Kidney capillary endothelial cell (primary cell): ENCODE results near the gene KRTAP20-1.

Source experiments
- DNase-seq: peaks from one replicate; pipeline ENCODE4 v3.0.0-alpha.2; 2018; ENCODE audit warnings: low spot score

KRTAP20-1 gene

GRCh38 chr21:30646904-30647414 lies 30.7 kb downstream of the KRTAP20-1 start:
- no peak for DNase-seq

- DNase-seq = no peak
Measured at GRCh38 chr21:30652891-30653290, 36.7 kb downstream of the KRTAP20-1 start.
